ENCODE measurements around the gene SLK. TPM values are rescaled to one million over a fixed set of nuclear protein-coding genes. Genes with fewer than 3 reads are reported as not detected.

SLK gene
- total and polyA plus RNA-seq, 4 donors: 13.3 to 86.4 (median 31.3) TPM

DNA sequence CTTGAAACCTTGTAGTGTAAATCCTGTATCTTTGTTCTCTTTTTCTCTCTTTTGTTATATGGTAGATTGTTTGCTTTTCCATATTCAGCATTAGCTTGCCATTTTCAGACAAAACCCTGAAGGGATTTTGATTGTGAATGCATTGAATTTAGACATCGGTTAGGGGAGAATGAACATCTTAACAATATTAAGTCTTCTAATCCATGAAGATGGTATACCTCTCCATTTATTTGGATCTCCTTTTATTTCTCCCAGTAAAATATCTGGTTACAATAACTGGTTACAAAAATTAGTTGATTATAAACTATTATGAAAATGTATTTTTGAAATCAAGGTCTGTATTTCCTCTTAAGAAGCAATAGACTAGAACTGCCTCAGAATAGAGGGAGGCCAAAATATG, 12.4 kb upstream of the SLK start:
- no peak for TF ChIP-seq CTCF (IDR thresholded peaks at IDR 0.05; ENCODE audit: control extremely low read depth, extremely low read depth)
- H3K4me3 ChIP-seq: no peak overlapping the region
- 95 to 98% methylated on average over 1 of the region's 1 CpG for WGBS, 2 donors

GRCh38 chr10:103958996-103959395, 7.9 kb upstream of the SLK start:
- no peak for DNase-seq
- no peak overlapping the region for H3K4me3 ChIP-seq
- H3K36me3 ChIP-seq (ENCODE audit: control insufficient read depth in 4 of 4, insufficient read depth in 4 of 4, low read length in 4 of 4): no peaks in the 10 kb centered on the region
- peaks cover 0 to 7% (median 0%) of the 10 kb centered on the region in 3 donors for H3K27me3 ChIP-seq (ENCODE audit: control insufficient read depth in 3 of 3, insufficient read depth in 3 of 3, low read length in 2 of 3)
- 95 to 99% methylated on average over 2 of the region's 2 CpGs for WGBS, 2 donors
- no peaks in the 10 kb centered on the region for H3K9me3 ChIP-seq (ENCODE audit: control insufficient read depth in 4 of 4, insufficient read depth in 3 of 4, low read length in 3 of 4)
- H3K27ac ChIP-seq (ENCODE audit: low read depth in 1 of 2, low read length in 1 of 2): no peak overlapping the region
- ATAC-seq (ENCODE audit: insufficient read depth, low FRiP score): no peak
- H3K4me1 ChIP-seq (ENCODE audit: control insufficient read depth in 5 of 5, insufficient read depth in 5 of 5, low read length in 5 of 5): peaks cover 0 to 4% (median 0%) of the 10 kb centered on the region in 5 donors
- no peak for TF ChIP-seq CTCF (IDR thresholded peaks at IDR 0.05; ENCODE audit: control extremely low read depth, extremely low read depth)
- no peak overlapping the region for H3K9ac ChIP-seq (ENCODE audit: insufficient read depth in 1 of 2, low read length in 2 of 2)

More for the DNA sequence above, 12.4 kb upstream of the SLK start:
- H3K9me3 ChIP-seq (ENCODE audit: control insufficient read depth in 4 of 4, insufficient read depth in 3 of 4, low read length in 3 of 4): no peaks in the 10 kb centered on the region
- no peaks in the 10 kb centered on the region for H3K36me3 ChIP-seq (ENCODE audit: control insufficient read depth in 4 of 4, insufficient read depth in 4 of 4, low read length in 4 of 4)
- no peak overlapping the region for H3K27ac ChIP-seq (ENCODE audit: low read depth in 1 of 2, low read length in 1 of 2)
- no peaks in the 10 kb centered on the region for H3K27me3 ChIP-seq (ENCODE audit: control insufficient read depth in 3 of 3, insufficient read depth in 3 of 3, low read length in 2 of 3)
- DNase-seq: no peak
- ATAC-seq (ENCODE audit: insufficient read depth, low FRiP score): no peak
- no peaks in the 10 kb centered on the region for H3K4me1 ChIP-seq (ENCODE audit: control insufficient read depth in 5 of 5, insufficient read depth in 5 of 5, low read length in 5 of 5)
- H3K9ac ChIP-seq (ENCODE audit: insufficient read depth in 1 of 2, low read length in 2 of 2): no peak overlapping the region

DNA sequence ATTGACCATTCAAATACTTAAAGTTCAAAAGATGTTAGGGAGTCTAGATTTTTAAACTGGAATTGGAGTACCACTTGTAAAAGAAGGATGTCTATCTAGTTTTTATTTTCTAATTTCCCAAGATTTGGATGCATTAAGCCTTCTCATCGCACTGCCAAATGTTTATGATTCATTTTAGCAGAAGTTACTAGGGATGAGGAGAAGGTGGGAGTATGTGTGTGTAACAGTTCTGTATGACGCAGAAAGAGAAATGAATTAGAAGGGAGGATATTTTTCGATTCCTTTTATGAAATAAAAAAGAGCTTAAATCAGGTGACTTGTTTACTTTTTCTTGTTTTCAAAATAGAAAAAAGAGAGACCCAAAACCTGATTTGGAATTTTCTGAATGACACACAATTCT, 6.8 kb upstream of the SLK start:
- H3K4me1 ChIP-seq (ENCODE audit: control insufficient read depth in 5 of 5, insufficient read depth in 5 of 5, low read length in 5 of 5): peaks cover 0 to 4% (median 0%) of the 10 kb centered on the region in 5 donors
- H3K9me3 ChIP-seq (ENCODE audit: control insufficient read depth in 4 of 4, insufficient read depth in 3 of 4, low read length in 3 of 4): no peaks in the 10 kb centered on the region
- peaks cover 0 to 7% (median 0%) of the 10 kb centered on the region in 3 donors for H3K27me3 ChIP-seq (ENCODE audit: control insufficient read depth in 3 of 3, insufficient read depth in 3 of 3, low read length in 2 of 3)
- no peak overlapping the region for H3K9ac ChIP-seq (ENCODE audit: insufficient read depth in 1 of 2, low read length in 2 of 2)
- no peaks in the 10 kb centered on the region for H3K36me3 ChIP-seq (ENCODE audit: control insufficient read depth in 4 of 4, insufficient read depth in 4 of 4, low read length in 4 of 4)
- no peak for ATAC-seq (ENCODE audit: insufficient read depth, low FRiP score)
- DNase-seq: no peak
- 85 to 88% methylated on average over 3 of the region's 3 CpGs for WGBS, 2 donors
- H3K27ac ChIP-seq (ENCODE audit: low read depth in 1 of 2, low read length in 1 of 2): no peak overlapping the region
- no peak for TF ChIP-seq CTCF (IDR thresholded peaks at IDR 0.05; ENCODE audit: control extremely low read depth, extremely low read depth)
- H3K4me3 ChIP-seq: no peak overlapping the region

DNA sequence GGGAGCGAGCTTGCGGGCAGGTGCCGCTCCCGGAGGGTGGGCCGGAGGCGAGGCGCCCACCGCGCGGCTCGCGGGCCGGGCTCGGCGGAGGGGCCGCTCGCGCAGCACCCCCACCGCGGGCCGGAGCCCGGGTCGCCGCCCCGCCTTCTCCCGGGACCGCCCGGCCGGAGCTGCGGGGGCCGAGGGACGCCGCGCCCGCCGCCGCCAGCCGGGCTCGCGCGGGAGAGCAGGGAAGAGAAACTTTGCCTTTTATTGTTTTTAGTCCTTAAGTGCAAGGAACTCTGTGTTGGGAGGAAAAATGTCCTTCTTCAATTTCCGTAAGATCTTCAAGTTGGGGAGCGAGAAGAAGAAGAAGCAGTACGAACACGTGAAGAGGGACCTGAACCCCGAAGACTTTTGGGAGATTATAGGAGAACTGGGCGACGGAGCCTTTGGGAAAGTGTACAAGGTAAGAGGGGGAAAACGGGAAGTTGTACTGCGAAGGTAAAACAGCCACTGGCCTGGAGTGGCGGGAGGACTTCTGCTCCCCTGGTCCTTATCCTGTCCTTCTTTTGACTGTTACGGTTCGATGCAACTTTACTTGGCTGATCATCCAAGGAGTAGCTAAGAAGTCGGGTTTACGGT, 620 bp downstream of the SLK start:
- no peak for TF ChIP-seq CTCF (IDR thresholded peaks at IDR 0.05; ENCODE audit: control extremely low read depth, extremely low read depth)
- no peaks in the 10 kb centered on the region for H3K27me3 ChIP-seq (ENCODE audit: control insufficient read depth in 3 of 3, insufficient read depth in 3 of 3, low read length in 2 of 3)
- peak overlapping the region; percentile 88 to 97 for H3K9ac ChIP-seq (ENCODE audit: insufficient read depth in 1 of 2, low read length in 2 of 2)
- no peaks in the 10 kb centered on the region for H3K9me3 ChIP-seq (ENCODE audit: control insufficient read depth in 4 of 4, insufficient read depth in 3 of 4, low read length in 3 of 4)
- H3K27ac ChIP-seq (ENCODE audit: low read depth in 1 of 2, low read length in 1 of 2): peak overlapping the region; percentile 99 to 100
- 0% methylated on average over 46 to 55 of the region's 55 CpGs for WGBS, 2 donors
- no peaks in the 10 kb centered on the region for H3K36me3 ChIP-seq (ENCODE audit: control insufficient read depth in 4 of 4, insufficient read depth in 4 of 4, low read length in 4 of 4)
- ATAC-seq (ENCODE audit: insufficient read depth, low FRiP score): peak; percentile 27
- peaks cover 5 to 24% (median 7%) of the 10 kb centered on the region in 5 donors for H3K4me1 ChIP-seq (ENCODE audit: control insufficient read depth in 5 of 5, insufficient read depth in 5 of 5, low read length in 5 of 5)
- DNase-seq: peak; percentile 42 to 73 (median 56)
- peak overlapping the region; percentile 97 for H3K4me3 ChIP-seq

Measured in lung (tissue), 12 donors.